Natural killer cell (primary cell): ENCODE measurements around the gene PELO. TPM values are rescaled to one million over a fixed set of nuclear protein-coding genes. Genes with fewer than 3 reads are reported as not detected.

Source experiments
- ATAC-seq, 3 donors: fragments of 150-1000 bp in 2 of 3; fragments of 200-7000 bp in 1 of 3; cut with Tn5 transposase; 1 replicate in 1 of 3; 2 replicates in 2 of 3; pipeline ENCODE4 v1.10.0; 2021; ENCODE audit warnings: mild to moderate bottlenecking in 2 of 3, moderate library complexity in 2 of 3
- DNase-seq, 2 donors: peaks; one replicate each; pipeline versions ENCODE4 v3.0.0 to v3.0.0-alpha.2; 2013 to 2021; ENCODE audit warnings: mixed read lengths in 1 of 2
- H3K27ac ChIP-seq: one replicate; pipeline ENCODE4 v1.5.1; 2013; ENCODE audit warnings: mild to moderate bottlenecking, low read length
- H3K27me3 ChIP-seq: one replicate; pipeline ENCODE4 v1.6.1; 2013; ENCODE audit warnings: low read length; ENCODE audit not compliant: control insufficient read depth, insufficient read depth
- H3K36me3 ChIP-seq: one replicate; pipeline ENCODE4 v1.6.1; 2013; ENCODE audit warnings: low read length; ENCODE audit not compliant: control insufficient read depth, insufficient read depth
- H3K4me1 ChIP-seq: one replicate; pipeline ENCODE4 v1.6.1; 2013; ENCODE audit warnings: low read length; ENCODE audit not compliant: control insufficient read depth, insufficient read depth
- H3K4me3 ChIP-seq: one replicate; pipeline ENCODE4 v1.5.1; 2013; ENCODE audit warnings: low read length
- H3K9me3 ChIP-seq: one replicate; pipeline ENCODE4 v1.6.1; 2013; ENCODE audit warnings: low read length; ENCODE audit not compliant: control insufficient read depth, insufficient read depth
- H3K27ac Mint-ChIP-seq, 2 donors: one replicate each; pipeline ENCODE4 v1.8.0; 2022; ENCODE audit warnings: mild to moderate bottlenecking in 2 of 2, mixed read lengths in 2 of 2, moderate library complexity in 1 of 2
- H3K27me3 Mint-ChIP-seq, 2 donors: one replicate each; pipeline ENCODE4 v1.8.0; 2022; ENCODE audit warnings: low read depth in 2 of 2, mixed read lengths in 2 of 2
- H3K36me3 Mint-ChIP-seq: one replicate; pipeline ENCODE4 v1.8.0; 2022; ENCODE audit warnings: mixed read lengths
- H3K4me1 Mint-ChIP-seq, 2 donors: one replicate each; pipeline ENCODE4 v1.8.0; 2022; ENCODE audit warnings: mixed read lengths in 2 of 2
- H3K4me3 Mint-ChIP-seq: one replicate; pipeline ENCODE4 v1.8.0; 2022; ENCODE audit warnings: mild to moderate bottlenecking, moderate library complexity, mixed read lengths
- H3K9me3 Mint-ChIP-seq, 2 donors: one replicate each; pipeline ENCODE4 v1.8.0; 2022; ENCODE audit warnings: mixed read lengths in 2 of 2
- WGBS: methylation state at CpG from one replicate; pipeline ENCODE4 v1.1.7; 2013; ENCODE audit warnings: missing lambda C conversion rate; ENCODE audit not compliant: insufficient coverage; 5-methylcytosine and 5-hydroxymethylcytosine counted together
- intact Hi-C: fragments of 100-400 bp; cut with micrococcal nuclease; formaldehyde crosslinking; loops from one replicate; pipeline ENCODE4 v1.14.2; 2022
- total RNA-seq, 4 donors: library from RNA; stranded (reverse); fragments of 120-200 nt in 1 of 4; gene quantifications; one replicate each; pipeline versions ENCODE4 v1.2.3 to v1.2.4, GENCODE V29; 2013 to 2022
- TF ChIP-seq, protein P1 (sequence below): fragments of 200-600 bp; IDR thresholded peaks from one replicate; pipeline ENCODE4 v1.8.0; 2022; ENCODE audit warnings: antibody characterized with exemption

PELO gene
- total RNA-seq, 3 donors from 2014 or later (not counting 1 experiment from before 2014, with no cell fraction given) = 2.6 to 3.9 (median 3.7) TPM

DNA sequence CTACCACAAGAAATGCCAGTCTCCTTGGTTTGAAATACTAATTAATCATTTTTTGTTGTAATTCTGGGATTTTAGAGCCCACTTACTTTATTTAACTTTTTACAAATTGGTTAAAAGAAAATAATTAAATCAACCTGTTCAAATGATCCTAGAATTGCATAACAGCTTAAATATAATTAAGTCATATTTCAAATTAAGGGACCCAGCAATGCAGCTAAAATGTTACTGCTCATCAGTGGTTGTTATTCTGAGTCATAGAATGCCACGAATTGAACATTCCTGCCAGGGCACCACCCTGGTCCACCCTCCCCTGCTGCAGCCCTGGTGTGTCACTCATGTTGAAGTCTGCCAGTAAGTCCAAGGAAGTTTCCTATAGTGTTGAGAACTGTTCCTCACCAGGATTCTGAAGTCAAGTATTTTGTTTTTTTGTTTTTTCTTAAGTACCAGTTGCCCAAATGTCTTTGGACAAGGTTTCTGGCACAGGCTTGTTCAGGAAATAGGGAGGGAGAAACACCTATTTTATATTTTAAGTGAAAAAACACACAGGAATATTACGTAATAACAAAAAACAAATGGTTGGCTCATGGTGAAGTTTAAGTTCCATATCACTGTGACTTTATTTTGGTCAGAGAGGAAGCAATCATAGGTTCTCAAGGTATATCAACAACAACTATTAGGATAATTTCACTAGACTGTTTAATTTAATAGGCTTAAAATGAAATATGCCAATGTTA, 4.3 kb upstream of the PELO start:
- 64% methylated on average over 1 of the region's 2 CpGs for WGBS
- DNase-seq = no peak

DNA sequence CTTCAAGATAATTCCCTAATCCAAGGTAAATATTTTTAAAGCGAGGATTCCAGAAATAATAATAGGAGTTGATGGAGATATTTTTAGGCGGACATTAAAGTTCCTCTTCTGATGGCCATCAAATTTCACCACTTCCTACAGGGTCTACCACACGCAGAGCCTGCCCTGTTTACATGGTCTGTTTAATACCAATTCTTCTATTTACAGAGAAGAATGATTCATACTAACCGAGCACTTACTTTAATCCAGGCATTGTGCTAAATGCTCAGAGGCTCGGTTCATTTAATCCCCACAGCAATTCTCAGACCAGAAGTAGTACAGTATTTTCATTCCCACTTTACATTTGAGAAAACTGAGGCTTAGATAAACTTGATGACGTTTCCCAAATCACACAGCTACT, 3.0 kb upstream of the PELO start:
- H3K36me3 ChIP-seq = no peaks in the 10 kb centered on the region
- no peak overlapping the region for H3K27ac ChIP-seq
- intact Hi-C loops = no loop called here
- peaks cover 34% of the 10 kb centered on the region for H3K27me3 ChIP-seq
- H3K27ac Mint-ChIP-seq = no peak overlapping the region
- no peak overlapping the region for H3K4me3 ChIP-seq
- ATAC-seq (no peak), DNase-seq (no peak)
- H3K36me3 Mint-ChIP-seq = no peaks in the 10 kb centered on the region
- TF ChIP-seq, protein P1, sequence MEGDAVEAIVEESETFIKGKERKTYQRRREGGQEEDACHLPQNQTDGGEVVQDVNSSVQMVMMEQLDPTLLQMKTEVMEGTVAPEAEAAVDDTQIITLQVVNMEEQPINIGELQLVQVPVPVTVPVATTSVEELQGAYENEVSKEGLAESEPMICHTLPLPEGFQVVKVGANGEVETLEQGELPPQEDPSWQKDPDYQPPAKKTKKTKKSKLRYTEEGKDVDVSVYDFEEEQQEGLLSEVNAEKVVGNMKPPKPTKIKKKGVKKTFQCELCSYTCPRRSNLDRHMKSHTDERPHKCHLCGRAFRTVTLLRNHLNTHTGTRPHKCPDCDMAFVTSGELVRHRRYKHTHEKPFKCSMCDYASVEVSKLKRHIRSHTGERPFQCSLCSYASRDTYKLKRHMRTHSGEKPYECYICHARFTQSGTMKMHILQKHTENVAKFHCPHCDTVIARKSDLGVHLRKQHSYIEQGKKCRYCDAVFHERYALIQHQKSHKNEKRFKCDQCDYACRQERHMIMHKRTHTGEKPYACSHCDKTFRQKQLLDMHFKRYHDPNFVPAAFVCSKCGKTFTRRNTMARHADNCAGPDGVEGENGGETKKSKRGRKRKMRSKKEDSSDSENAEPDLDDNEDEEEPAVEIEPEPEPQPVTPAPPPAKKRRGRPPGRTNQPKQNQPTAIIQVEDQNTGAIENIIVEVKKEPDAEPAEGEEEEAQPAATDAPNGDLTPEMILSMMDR = no peak
- no peaks in the 10 kb centered on the region for H3K9me3 ChIP-seq
- H3K9me3 Mint-ChIP-seq = no peaks in the 10 kb centered on the region
- peaks cover 34 to 43% of the 10 kb centered on the region in 2 donors for H3K27me3 Mint-ChIP-seq
- peaks cover 18 to 21% of the 10 kb centered on the region in 2 donors for H3K4me1 Mint-ChIP-seq
- no peak overlapping the region for H3K4me3 Mint-ChIP-seq
- H3K4me1 ChIP-seq = peaks cover 18% of the 10 kb centered on the region
- WGBS = 63% methylated on average over 5 of the region's 6 CpGs

More for the DNA sequence above, 4.3 kb upstream of the PELO start:
- Mint-ChIP-seq H3K4me3 (no peak overlapping the region), H3K27me3 (peaks cover 30 to 40% of the 10 kb centered on the region in 2 donors), H3K4me1 (peaks cover 18 to 21% of the 10 kb centered on the region in 2 donors), H3K36me3 (no peaks in the 10 kb centered on the region), H3K9me3 (no peaks in the 10 kb centered on the region), H3K27ac (no peak overlapping the region)
- Histone ChIP-seq H3K36me3 (no peaks in the 10 kb centered on the region), H3K27me3 (peaks cover 30% of the 10 kb centered on the region), H3K9me3 (no peaks in the 10 kb centered on the region), H3K4me3 (no peak overlapping the region), H3K4me1 (peaks cover 17% of the 10 kb centered on the region), H3K27ac (no peak overlapping the region)
- intact Hi-C loops = no loop called here
- ATAC-seq = no peak
- TF ChIP-seq, protein P1 = no peak

DNA sequence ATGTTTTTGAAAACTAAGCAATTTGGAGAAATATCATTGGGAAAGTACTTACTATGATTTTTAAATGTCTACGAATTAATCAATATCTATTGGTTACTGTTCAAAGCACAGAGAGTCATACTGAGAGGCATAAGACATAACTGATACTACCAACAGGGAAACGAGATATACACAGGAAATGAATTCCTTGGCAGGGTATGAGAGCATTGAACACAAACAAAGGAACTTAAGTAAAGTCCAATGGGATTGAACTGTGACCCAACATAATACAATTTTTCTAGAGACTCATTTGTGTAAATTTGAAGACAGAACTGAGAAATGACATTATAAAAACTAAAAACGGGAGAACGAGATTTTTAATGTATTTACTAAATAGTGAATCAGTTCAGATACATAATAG, 1.3 kb upstream of the PELO start:
- 29% methylated on average over 1 of the region's 4 CpGs for WGBS
- Mint-ChIP-seq H3K27ac (no peak overlapping the region), H3K4me3 (peak overlapping the region; percentile 38), H3K9me3 (no peaks in the 10 kb centered on the region), H3K36me3 (no peaks in the 10 kb centered on the region), H3K27me3 (peaks cover 37 to 48% of the 10 kb centered on the region in 2 donors), H3K4me1 (peaks cover 18 to 21% of the 10 kb centered on the region in 2 donors)
- no peak for ATAC-seq
- no peak for DNase-seq
- H3K9me3 ChIP-seq = no peaks in the 10 kb centered on the region
- TF ChIP-seq, protein P1 = no peak
- intact Hi-C loops = no loop called here
- no peaks in the 10 kb centered on the region for H3K36me3 ChIP-seq
- H3K4me3 ChIP-seq = no peak overlapping the region
- no peak overlapping the region for H3K27ac ChIP-seq
- peaks cover 18% of the 10 kb centered on the region for H3K4me1 ChIP-seq
- H3K27me3 ChIP-seq = peaks cover 34% of the 10 kb centered on the region
